GM23338 (cell line): ENCODE data around the gene NPVF. TPM values are rescaled to one million over a fixed set of nuclear protein-coding genes. Genes with fewer than 3 reads are reported as not detected.

Source experiments
- ATAC-seq: fragments of 200-7000 bp; cut with Tn5 transposase; 3 replicates; pipeline ENCODE4 v1.9.1; 2020
- DNase-seq: peaks from one replicate; pipeline ENCODE4 v3.0.0-alpha.2; 2015; ENCODE audit warnings: low spot score
- H2AFZ ChIP-seq: fragments of 200-600 bp; sonication (generic); 2 replicates; pipeline ENCODE4 v1.8.0; 2016; ENCODE audit warnings: antibody characterized with exemption, mild to moderate bottlenecking, moderate library complexity
- H3F3A ChIP-seq: fragments of 200-600 bp; sonication (generic); replicated peaks from 2 replicates; pipeline ENCODE4 v1.8.0; 2017; ENCODE audit warnings: antibody characterized with exemption, mixed run types, low read depth
- H3K27ac ChIP-seq: fragments of 200-600 bp; sonication (generic); 2 replicates; pipeline ENCODE4 v1.6.1; 2016; ENCODE audit warnings: low read depth
- H3K27me3 ChIP-seq: fragments of 200-600 bp; sonication (generic); 2 replicates; pipeline ENCODE4 v1.8.0; 2016; ENCODE audit warnings: mild to moderate bottlenecking, mixed run types, moderate library complexity; ENCODE audit not compliant: insufficient read depth
- H3K36me3 ChIP-seq: fragments of 200-600 bp; sonication (generic); 2 replicates; pipeline ENCODE4 v1.8.0; 2016; ENCODE audit warnings: mild to moderate bottlenecking; ENCODE audit not compliant: insufficient read depth
- H3K4me1 ChIP-seq: fragments of 200-600 bp; sonication (generic); 2 replicates; pipeline ENCODE4 v1.8.0; 2016; ENCODE audit warnings: mild to moderate bottlenecking, moderate library complexity; ENCODE audit not compliant: insufficient read depth
- H3K4me2 ChIP-seq: fragments of 200-600 bp; sonication (generic); 2 replicates; pipeline ENCODE4 v1.7.1; 2017; ENCODE audit warnings: mixed run types
- H3K4me3 ChIP-seq: fragments of 200-600 bp; sonication (generic); 2 replicates; pipeline ENCODE4 v1.6.1; 2016; ENCODE audit warnings: mixed run types
- H3K79me2 ChIP-seq: fragments of 200-600 bp; sonication (generic); replicated peaks from 2 replicates; pipeline ENCODE4 v1.8.0; 2017; ENCODE audit warnings: mild to moderate bottlenecking; ENCODE audit not compliant: insufficient read depth
- H3K9me2 ChIP-seq: fragments of 200-600 bp; sonication (generic); 2 replicates; pipeline ENCODE4 v1.8.0; 2017; ENCODE audit not compliant: insufficient read depth
- H4K20me1 ChIP-seq: fragments of 200-600 bp; sonication (generic); replicated peaks from 2 replicates; pipeline ENCODE4 v1.8.0; 2017; ENCODE audit warnings: mild to moderate bottlenecking; ENCODE audit not compliant: insufficient read depth
- H3K27ac Mint-ChIP-seq: 2 replicates; pipeline ENCODE4 v1.8.0; 2020; ENCODE audit warnings: inconsistent platforms, mild to moderate bottlenecking, moderate library complexity, mixed read lengths
- H3K27me3 Mint-ChIP-seq: 3 replicates; pipeline ENCODE4 v1.8.0; 2022; ENCODE audit warnings: low read depth, mild to moderate bottlenecking, moderate library complexity, mixed read lengths, inconsistent platforms; ENCODE audit not compliant: insufficient read depth, poor library complexity
- H3K36me3 Mint-ChIP-seq: 3 replicates; pipeline ENCODE4 v1.8.0; 2021; ENCODE audit warnings: low read depth, mild to moderate bottlenecking, inconsistent platforms, moderate library complexity, mixed read lengths
- H3K4me1 Mint-ChIP-seq: 3 replicates; pipeline ENCODE4 v1.8.0; 2020; ENCODE audit warnings: mild to moderate bottlenecking, inconsistent platforms, mixed read lengths
- H3K4me3 Mint-ChIP-seq: 3 replicates; pipeline ENCODE4 v1.8.0; 2021; ENCODE audit warnings: moderate library complexity, mild to moderate bottlenecking, inconsistent platforms, mixed read lengths
- H3K9me3 Mint-ChIP-seq: 3 replicates; pipeline ENCODE4 v1.8.0; 2020; ENCODE audit warnings: moderate library complexity, mild to moderate bottlenecking, inconsistent platforms, mixed read lengths
- CTCF ChIP-seq, 2 experiments: fragments of 200-600 bp in 1 of 2; sonication (generic) in 1 of 2; conservative IDR thresholded peaks; 2 replicates each; pipeline versions ENCODE4 v1.5.1 to v1.6.1; 2016 to 2017; ENCODE audit warnings: antibody characterized with exemption in 2 of 2, low read depth in 2 of 2, mild to moderate bottlenecking in 2 of 2, moderate library complexity in 1 of 2
- ETS1 ChIP-seq: IDR thresholded peaks from 2 replicates; pipeline ENCODE4 v1.6.1; 2016; ENCODE audit warnings: antibody characterized with exemption
- EZH2phosphoT487 ChIP-seq: fragments of 200-600 bp; sonication (generic); IDR thresholded peaks from one replicate; pipeline ENCODE4 v1.8.1; 2018; ENCODE audit warnings: antibody characterized with exemption; ENCODE audit not compliant: unreplicated experiment
- JUNB ChIP-seq: IDR thresholded peaks from one replicate; pipeline ENCODE4 v1.6.1; 2016; ENCODE audit warnings: antibody characterized with exemption; ENCODE audit not compliant: unreplicated experiment
- NANOG ChIP-seq: IDR thresholded peaks from 2 replicates; pipeline ENCODE4 v1.6.1; 2016; ENCODE audit warnings: antibody characterized with exemption, borderline replicate concordance
- POLR2AphosphoS5 ChIP-seq: IDR thresholded peaks from 2 replicates; pipeline ENCODE4 v1.6.1; 2016; ENCODE audit warnings: antibody characterized with exemption, low read depth
- REST ChIP-seq: IDR thresholded peaks from one replicate; pipeline ENCODE4 v1.6.1; 2018; ENCODE audit warnings: antibody characterized with exemption; ENCODE audit not compliant: unreplicated experiment
- ZNF331 ChIP-seq: fragments of 250-450 bp; sonication (Bioruptor Pico); IDR thresholded peaks from 2 replicates; pipeline ENCODE4 v1.5.0; 2020; ENCODE audit warnings: low read depth, mild to moderate bottlenecking, moderate library complexity
- ZNF462 ChIP-seq: fragments of 250-450 bp; sonication (Bioruptor Pico); IDR thresholded peaks from 2 replicates; pipeline ENCODE4 v1.5.0; 2020; ENCODE audit warnings: mild to moderate bottlenecking, moderate library complexity
- long read RNA-seq: library from polyadenylated mRNA; unstranded; transcript quantifications from one replicate; pipeline ENCODE4 v2.0.0, GENCODE V29; 2020; ENCODE audit not compliant: unreplicated experiment
- polyA plus RNA-seq: library from polyadenylated mRNA; unstranded; fragments of >200 nt; fragmentation: Nextera tagmentation; extraction: Ambion mirVana; gene quantifications from 2 replicates; pipeline ENCODE4 v1.2.1, GENCODE V29; 2016
- total RNA-seq: library from RNA; depleted of rRNA; stranded (reverse); fragments of >200 nt; shearing (Covaris generic); gene quantifications from 2 replicates; pipeline ENCODE4 v1.2.3, GENCODE V29; 2014; rRNA removed

Gene NPVF
- not detected in 2 replicates for total RNA-seq
- polyA plus RNA-seq: not detected in 2 replicates
- long read RNA-seq: 0 reads

- Histone ChIP-seq H3K4me1 (no peaks in the 10 kb centered on the region), H3K9me2 (no peaks in the 10 kb centered on the region), H3K27me3 (no peaks in the 10 kb centered on the region), H3K36me3 (no peaks in the 10 kb centered on the region), H3K79me2 (no peaks in the 10 kb centered on the region), H3K27ac (no peak within 1 kb of the TSS), H4K20me1 (no peaks in the 10 kb centered on the region), H3F3A (no peaks in the 10 kb centered on the region), H3K4me3 (no peak within 1 kb of the TSS), H3K4me2 (no peak within 1 kb of the TSS), H2AFZ (no peak within 1 kb of the TSS; the same call in 1 of the 2 replicates)
- Mint-ChIP-seq H3K36me3 (no peaks in the 10 kb centered on the region), H3K27ac (no peak within 1 kb of the TSS), H3K4me1 (no peaks in the 10 kb centered on the region), H3K27me3 (no peaks in the 10 kb centered on the region), H3K9me3 (no peaks in the 10 kb centered on the region; the same call in 2 of the 3 replicates), H3K4me3 (no peak within 1 kb of the TSS)
- no peak for ATAC-seq
- no peak for TF ChIP-seq ZNF462 (CRISPR knock-in tag)
- no peak for DNase-seq
Observed at GRCh38 chr7:25228386-25228785, at the start of gene NPVF. Gene NPVF, minus strand, starts transcription at chr7:25228486. Its CDS starts 47 bp downstream, at chr7:25228439.

- no peak overlapping the region for H3K4me2 ChIP-seq
- Mint-ChIP-seq H3K9me3 (no peaks in the 10 kb centered on the region; the same call in 2 of the 3 replicates), H3K4me3 (no peak overlapping the region), H3K27ac (no peak overlapping the region), H3K36me3 (no peaks in the 10 kb centered on the region), H3K27me3 (no peaks in the 10 kb centered on the region), H3K4me1 (no peaks in the 10 kb centered on the region)
- H3K27ac ChIP-seq: no peak overlapping the region
- H3K4me3 ChIP-seq: no peak overlapping the region
- no peak overlapping the region for H2AFZ ChIP-seq
- no peaks in the 10 kb centered on the region for H3K79me2 ChIP-seq
- H3K9me2 ChIP-seq: peaks cover 27% of the 10 kb centered on the region
- DNase-seq: no peak
- H3K27me3 ChIP-seq: no peaks in the 10 kb centered on the region
- ATAC-seq: no peak
- no peaks in the 10 kb centered on the region for H3K36me3 ChIP-seq
- H3K4me1 ChIP-seq: no peaks in the 10 kb centered on the region
- no peaks in the 10 kb centered on the region for H3F3A ChIP-seq
- no peaks in the 10 kb centered on the region for H4K20me1 ChIP-seq
- no peak for TF ChIP-seq JUNB
- TF ChIP-seq EZH2phosphoT487: no peak
- no peak for TF ChIP-seq ETS1
- no peak for TF ChIP-seq POLR2AphosphoS5
- no peak for TF ChIP-seq REST
- no peak for TF ChIP-seq ZNF331
- TF ChIP-seq CTCF (conservative IDR thresholded peaks at IDR 0.05; ENCODE audit: low read depth in 2 of 2): no peak
- TF ChIP-seq NANOG: no peak
Observed at GRCh38 chr7:25272265-25272664, 44.0 kb upstream of the NPVF start.
